ENCODE data around the gene U2AF2.

DNA sequence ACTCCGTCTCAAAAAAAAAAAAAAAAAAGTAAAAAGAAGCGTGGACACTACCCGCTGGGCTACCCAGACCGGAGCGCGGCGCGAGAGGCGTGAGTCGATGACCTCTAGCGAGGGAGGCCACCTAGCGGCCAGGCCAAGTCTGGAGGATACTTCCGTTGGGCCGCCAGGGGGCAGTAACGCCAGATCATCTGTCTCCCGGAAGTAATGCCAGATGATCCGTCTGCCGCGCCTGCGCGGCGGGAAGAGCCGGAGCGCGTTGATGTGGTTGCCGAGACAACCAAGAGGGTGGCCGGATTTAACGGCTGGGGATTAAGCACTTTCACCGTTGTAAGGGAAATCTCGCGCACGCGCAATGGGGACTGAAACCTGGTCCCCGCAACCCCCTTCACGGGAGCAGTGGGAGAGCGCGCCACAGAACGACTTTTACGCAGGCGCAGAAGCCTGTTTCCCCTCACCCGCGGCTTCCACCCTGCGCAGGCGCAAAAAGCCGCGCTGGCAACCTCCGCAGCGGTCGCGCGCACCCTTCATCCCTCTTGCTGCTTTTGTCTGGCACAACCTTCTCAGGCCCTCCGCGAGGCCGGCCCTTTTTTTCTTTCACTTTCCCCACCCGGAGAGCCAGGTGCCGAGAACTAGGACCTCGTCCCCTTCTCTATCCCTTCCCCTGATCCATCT is 1.0 kb upstream of the U2AF2 start:
- TF ChIP-seq, protein P1, sequence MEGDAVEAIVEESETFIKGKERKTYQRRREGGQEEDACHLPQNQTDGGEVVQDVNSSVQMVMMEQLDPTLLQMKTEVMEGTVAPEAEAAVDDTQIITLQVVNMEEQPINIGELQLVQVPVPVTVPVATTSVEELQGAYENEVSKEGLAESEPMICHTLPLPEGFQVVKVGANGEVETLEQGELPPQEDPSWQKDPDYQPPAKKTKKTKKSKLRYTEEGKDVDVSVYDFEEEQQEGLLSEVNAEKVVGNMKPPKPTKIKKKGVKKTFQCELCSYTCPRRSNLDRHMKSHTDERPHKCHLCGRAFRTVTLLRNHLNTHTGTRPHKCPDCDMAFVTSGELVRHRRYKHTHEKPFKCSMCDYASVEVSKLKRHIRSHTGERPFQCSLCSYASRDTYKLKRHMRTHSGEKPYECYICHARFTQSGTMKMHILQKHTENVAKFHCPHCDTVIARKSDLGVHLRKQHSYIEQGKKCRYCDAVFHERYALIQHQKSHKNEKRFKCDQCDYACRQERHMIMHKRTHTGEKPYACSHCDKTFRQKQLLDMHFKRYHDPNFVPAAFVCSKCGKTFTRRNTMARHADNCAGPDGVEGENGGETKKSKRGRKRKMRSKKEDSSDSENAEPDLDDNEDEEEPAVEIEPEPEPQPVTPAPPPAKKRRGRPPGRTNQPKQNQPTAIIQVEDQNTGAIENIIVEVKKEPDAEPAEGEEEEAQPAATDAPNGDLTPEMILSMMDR (IDR thresholded peaks at IDR 0.05; ENCODE audit: poor library complexity, severe bottlenecking) = peak; percentile 100
- TF ChIP-seq POLR2AphosphoS5 (IDR thresholded peaks at IDR 0.05) = peak; percentile 99
- TF ChIP-seq, protein P2, sequence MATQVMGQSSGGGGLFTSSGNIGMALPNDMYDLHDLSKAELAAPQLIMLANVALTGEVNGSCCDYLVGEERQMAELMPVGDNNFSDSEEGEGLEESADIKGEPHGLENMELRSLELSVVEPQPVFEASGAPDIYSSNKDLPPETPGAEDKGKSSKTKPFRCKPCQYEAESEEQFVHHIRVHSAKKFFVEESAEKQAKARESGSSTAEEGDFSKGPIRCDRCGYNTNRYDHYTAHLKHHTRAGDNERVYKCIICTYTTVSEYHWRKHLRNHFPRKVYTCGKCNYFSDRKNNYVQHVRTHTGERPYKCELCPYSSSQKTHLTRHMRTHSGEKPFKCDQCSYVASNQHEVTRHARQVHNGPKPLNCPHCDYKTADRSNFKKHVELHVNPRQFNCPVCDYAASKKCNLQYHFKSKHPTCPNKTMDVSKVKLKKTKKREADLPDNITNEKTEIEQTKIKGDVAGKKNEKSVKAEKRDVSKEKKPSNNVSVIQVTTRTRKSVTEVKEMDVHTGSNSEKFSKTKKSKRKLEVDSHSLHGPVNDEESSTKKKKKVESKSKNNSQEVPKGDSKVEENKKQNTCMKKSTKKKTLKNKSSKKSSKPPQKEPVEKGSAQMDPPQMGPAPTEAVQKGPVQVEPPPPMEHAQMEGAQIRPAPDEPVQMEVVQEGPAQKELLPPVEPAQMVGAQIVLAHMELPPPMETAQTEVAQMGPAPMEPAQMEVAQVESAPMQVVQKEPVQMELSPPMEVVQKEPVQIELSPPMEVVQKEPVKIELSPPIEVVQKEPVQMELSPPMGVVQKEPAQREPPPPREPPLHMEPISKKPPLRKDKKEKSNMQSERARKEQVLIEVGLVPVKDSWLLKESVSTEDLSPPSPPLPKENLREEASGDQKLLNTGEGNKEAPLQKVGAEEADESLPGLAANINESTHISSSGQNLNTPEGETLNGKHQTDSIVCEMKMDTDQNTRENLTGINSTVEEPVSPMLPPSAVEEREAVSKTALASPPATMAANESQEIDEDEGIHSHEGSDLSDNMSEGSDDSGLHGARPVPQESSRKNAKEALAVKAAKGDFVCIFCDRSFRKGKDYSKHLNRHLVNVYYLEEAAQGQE (IDR thresholded peaks at IDR 0.05; ENCODE audit: borderline replicate concordance) = peak; percentile 55
- peak; percentile 90 for TF ChIP-seq SMC3 (conservative IDR thresholded peaks at IDR 0.05; ENCODE audit: poor library complexity)
- TF ChIP-seq RAD21 (conservative IDR thresholded peaks at IDR 0.05) = peak; percentile 77
- TF ChIP-seq EZH2 (IDR thresholded peaks at IDR 0.05; ENCODE audit: borderline replicate concordance, insufficient read depth, low read length, poor library complexity, severe bottlenecking) = no peak
- TF ChIP-seq EP300 (conservative IDR thresholded peaks at IDR 0.05; ENCODE audit: poor library complexity, severe bottlenecking) = peak; percentile 45
- peak; percentile 38 for TF ChIP-seq TAF1 (IDR thresholded peaks at IDR 0.05; ENCODE audit: low read depth)
- TF ChIP-seq MXI1 (conservative IDR thresholded peaks at IDR 0.05; ENCODE audit: poor library complexity, severe bottlenecking) = peak; percentile 87

Measured in neural cell (in vitro differentiated cells).